Retinal pigment epithelial cell (primary cell): ENCODE results near the gene GATA6.
"Not testable (repeated sequence)": the region's sequence is repeated elsewhere in the genome, so short reads cannot be mapped to it uniquely, and the experiment has no call there.

ENCODE experiments used
- DNase-seq: peaks from one replicate; pipeline ENCODE4 v3.0.0-alpha.2; 2010; ENCODE audit warnings: low read depth
- H3K4me3 ChIP-seq: 2 replicates; pipeline ENCODE4 v1.5.1; 2011; ENCODE audit warnings: mild to moderate bottlenecking, low read length, control low read depth, moderate library complexity
- TF ChIP-seq, protein P1 (sequence below): conservative IDR thresholded peaks from 2 replicates; pipeline ENCODE4 v1.5.1; 2011; ENCODE audit warnings: low read depth, low read length, control low read depth, inconsistent platforms

The GATA6 gene

GRCh38 chr18:22189449-22190166, 20.2 kb downstream of the GATA6 start:
- no peak for DNase-seq
- TF ChIP-seq, protein P1, sequence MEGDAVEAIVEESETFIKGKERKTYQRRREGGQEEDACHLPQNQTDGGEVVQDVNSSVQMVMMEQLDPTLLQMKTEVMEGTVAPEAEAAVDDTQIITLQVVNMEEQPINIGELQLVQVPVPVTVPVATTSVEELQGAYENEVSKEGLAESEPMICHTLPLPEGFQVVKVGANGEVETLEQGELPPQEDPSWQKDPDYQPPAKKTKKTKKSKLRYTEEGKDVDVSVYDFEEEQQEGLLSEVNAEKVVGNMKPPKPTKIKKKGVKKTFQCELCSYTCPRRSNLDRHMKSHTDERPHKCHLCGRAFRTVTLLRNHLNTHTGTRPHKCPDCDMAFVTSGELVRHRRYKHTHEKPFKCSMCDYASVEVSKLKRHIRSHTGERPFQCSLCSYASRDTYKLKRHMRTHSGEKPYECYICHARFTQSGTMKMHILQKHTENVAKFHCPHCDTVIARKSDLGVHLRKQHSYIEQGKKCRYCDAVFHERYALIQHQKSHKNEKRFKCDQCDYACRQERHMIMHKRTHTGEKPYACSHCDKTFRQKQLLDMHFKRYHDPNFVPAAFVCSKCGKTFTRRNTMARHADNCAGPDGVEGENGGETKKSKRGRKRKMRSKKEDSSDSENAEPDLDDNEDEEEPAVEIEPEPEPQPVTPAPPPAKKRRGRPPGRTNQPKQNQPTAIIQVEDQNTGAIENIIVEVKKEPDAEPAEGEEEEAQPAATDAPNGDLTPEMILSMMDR: no peak

DNA sequence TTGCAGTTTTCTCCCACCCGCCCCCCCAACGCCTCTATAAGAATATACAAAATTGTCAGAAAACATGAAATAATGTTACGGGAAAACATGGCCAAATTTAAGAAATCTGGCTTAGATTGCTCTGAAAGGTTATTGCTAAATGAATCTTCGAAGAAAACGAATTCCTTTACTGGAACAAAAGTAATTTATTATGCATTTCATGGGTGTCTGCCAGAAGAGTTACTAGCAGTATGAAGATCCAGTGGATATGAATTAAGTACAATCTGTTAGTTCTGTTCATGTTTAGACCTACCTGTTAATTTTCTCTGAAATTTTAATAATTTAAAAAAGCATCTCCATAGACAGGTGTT, 21.9 kb downstream of the GATA6 start:
- no peak overlapping the region for H3K4me3 ChIP-seq
- TF ChIP-seq, protein P1: no peak
- DNase-seq: no peak

More at GRCh38 chr18:22189449-22190166, 20.2 kb downstream of the GATA6 start:
- H3K4me3 ChIP-seq: no peak overlapping the region

DNA sequence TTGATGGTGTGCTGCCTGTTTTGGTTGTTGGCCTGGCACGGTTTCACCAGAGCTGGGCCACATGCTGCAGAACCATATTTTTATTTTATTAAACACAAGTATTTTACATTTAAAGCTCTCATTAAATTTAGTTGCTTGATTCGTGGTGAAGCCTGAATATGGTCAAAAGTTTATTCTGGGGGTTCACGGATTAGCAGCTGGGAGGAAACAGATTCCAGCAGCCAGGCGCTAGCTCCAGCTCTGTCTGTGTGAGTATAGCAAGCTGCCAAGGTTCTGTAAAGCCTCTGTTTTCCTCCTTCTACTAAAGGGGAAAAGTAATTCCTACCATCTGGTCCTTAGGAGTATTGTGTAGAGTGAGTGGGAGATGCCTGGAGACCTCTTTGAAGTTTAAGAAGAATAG, 22.5 kb downstream of the GATA6 start:
- TF ChIP-seq, protein P1: no peak
- no peak overlapping the region for H3K4me3 ChIP-seq
- DNase-seq: no peak

DNA sequence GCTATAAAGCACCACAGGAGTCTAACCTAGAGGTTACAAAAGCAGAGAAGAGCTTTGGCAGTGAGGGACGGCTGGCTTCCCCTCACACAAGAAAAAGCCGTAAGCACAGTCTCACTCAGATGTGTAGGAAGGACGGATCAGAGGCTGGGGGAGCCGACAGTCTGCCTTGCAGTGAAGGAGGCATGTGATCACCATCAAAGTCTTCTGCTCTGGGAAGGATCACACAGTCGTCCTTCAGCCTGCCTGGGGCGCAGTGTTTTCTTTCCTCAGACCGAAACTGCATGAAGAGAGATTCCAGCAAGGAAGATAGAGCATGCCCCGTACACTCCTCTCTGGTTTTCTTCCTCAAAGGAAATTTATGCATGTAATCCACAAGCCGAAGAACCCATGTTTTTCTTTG, 24.1 kb downstream of the GATA6 start:
- TF ChIP-seq, protein P1: no peak
- no peak overlapping the region for H3K4me3 ChIP-seq
- no peak for DNase-seq

GRCh38 chr18:22194151-22194598, 24.8 kb downstream of the GATA6 start:
- DNase-seq: no peak
- no peak overlapping the region for H3K4me3 ChIP-seq
- TF ChIP-seq, protein P1: no peak

DNA sequence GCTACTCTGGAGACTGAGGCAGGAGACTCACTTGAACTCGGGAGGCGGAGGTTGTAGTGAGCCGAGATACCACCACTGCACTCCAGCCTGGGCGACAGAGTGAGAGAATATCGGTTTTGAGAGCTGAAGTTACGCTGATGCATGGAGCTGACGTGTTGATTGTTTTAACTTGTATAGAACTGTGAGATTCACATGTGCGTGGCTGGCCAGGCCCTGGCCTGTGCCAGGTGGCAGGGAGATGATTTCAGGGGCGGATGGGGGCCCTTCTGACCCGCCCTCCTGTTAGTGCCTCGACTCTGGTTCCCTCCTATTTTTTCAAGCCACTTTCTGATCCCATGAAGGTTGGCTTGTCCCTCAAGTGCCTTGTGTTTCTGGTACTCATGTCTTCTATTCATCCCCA, 25.7 kb downstream of the GATA6 start:
- no peak for DNase-seq
- no peak overlapping the region for H3K4me3 ChIP-seq

DNA sequence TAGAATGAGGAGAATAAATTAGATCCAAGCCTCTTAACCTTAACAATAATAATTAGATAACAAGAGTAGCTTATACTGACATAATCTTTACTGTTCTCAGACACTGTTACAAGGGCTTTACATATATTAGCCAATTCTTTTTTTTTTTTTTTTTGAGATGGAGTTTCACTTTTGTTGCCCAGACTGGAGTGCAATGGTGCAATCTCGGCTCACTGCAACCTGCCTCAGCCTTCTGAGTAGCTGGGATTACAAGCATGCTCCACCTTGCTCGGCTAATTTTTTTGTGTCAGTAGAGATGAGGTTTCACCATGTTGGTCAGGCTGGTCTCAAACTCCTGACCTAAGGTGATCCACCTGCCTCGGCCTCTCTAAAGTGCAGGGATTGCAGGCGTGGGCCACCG, 27.6 kb downstream of the GATA6 start:
- DNase-seq, H3K4me3 ChIP-seq: not testable (repeated sequence)

More for the DNA sequence above, 25.7 kb downstream of the GATA6 start:
- TF ChIP-seq, protein P1: no peak
